Right atrium auricular region (tissue), 2 donors: ENCODE results near the gene RIPK3. TPM values are rescaled to one million over a fixed set of nuclear protein-coding genes. Genes with fewer than 3 reads are reported as not detected.

Source experiments
- DNase-seq: peaks from one replicate; pipeline ENCODE4 v3.0.0-alpha.2; 2019; ENCODE audit warnings: low spot score
- H3K27ac ChIP-seq, 2 donors: fragments of 200-600 bp; sonication (generic); 1 replicate in 1 of 2; 2 replicates in 1 of 2; pipeline ENCODE4 v1.5.1; 2016 to 2019
- H3K27me3 ChIP-seq, 2 donors: fragments of 200-600 bp; sonication (generic); one replicate each; pipeline versions ENCODE4 v1.5.1 to v1.6.0; 2017 to 2019
- H3K36me3 ChIP-seq: fragments of 200-600 bp; sonication (generic); one replicate; pipeline ENCODE4 v1.5.1; 2016
- H3K4me1 ChIP-seq, 2 donors: fragments of 200-600 bp; sonication (generic); one replicate each; pipeline versions ENCODE4 v1.5.1 to v1.6.0; 2017 to 2019
- H3K4me3 ChIP-seq, 2 donors: fragments of 200-600 bp; sonication (generic); 1 replicate in 1 of 2; 2 replicates in 1 of 2; pipeline ENCODE4 v1.5.1; 2017 to 2019; ENCODE audit warnings: mild to moderate bottlenecking in 1 of 2, moderate library complexity in 1 of 2
- H3K9me3 ChIP-seq, 2 donors: fragments of 200-600 bp; sonication (generic); one replicate each; pipeline ENCODE4 v1.5.1; 2019
- CTCF ChIP-seq, 2 donors: fragments of 200-600 bp; sonication (generic); IDR thresholded peaks; one replicate each; pipeline ENCODE4 v1.5.1; 2019; ENCODE audit warnings: antibody characterized with exemption in 2 of 2
- total RNA-seq, 2 donors: library from RNA; depleted of rRNA; stranded (reverse); fragments of >200 nt; gene quantifications; one replicate each; pipeline ENCODE4 v1.1.0, GENCODE V29; 2016

Gene RIPK3
- total RNA-seq, 2 donors from 2014 or later = 1.9 to 3.8 TPM

DNA sequence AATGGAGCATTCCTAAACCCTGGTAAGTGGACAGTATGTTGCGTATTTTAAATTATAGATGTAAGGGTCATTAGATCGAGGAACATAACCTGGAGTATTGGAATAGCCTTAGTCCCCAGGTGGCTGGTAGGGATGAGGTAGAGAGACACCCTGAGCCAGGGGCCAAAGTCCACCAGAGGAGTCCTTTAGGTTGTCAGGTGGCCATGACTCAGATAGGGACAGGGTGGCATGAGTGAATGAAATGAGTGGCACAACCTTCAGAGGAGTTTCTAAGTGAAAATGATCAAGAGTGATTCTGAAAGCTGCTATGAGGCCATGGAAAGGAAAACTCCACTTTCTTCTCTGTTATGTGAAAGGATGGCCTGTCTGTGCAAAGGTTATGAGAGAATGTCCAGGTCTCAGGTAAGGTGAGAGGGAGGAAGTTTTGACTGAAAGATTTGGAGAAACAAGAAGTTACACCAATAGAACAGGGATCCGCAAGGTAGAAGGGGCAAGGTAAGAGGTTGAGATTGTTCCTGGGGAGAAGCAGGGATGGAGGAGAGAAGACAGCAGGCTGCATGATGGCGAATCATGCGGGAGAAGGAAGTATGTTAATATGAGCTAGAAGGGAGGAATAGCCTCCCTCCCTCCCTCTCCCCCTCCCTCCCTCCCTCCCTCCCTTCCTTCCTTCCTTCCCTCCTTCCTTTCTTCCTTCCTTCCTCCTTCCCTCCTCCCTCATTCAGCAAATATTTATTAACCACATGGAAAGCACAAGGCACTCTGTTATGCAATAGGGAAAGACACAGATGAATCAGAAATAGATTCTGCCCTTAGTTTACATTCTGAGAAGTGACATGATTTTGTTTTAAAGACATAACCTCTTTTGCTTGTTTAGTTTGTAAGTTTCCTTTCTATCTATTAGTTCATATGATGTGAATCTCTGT is 14.0 kb upstream of the RIPK3 start:
- Histone ChIP-seq H3K27me3 (no peaks in the 10 kb centered on the region), H3K9me3 (no peaks in the 10 kb centered on the region), H3K4me3 (no peak overlapping the region), H3K36me3 (no peaks in the 10 kb centered on the region), H3K4me1 (no peaks in the 10 kb centered on the region), H3K27ac (no peak overlapping the region)
- DNase-seq = no peak
- no peak for TF ChIP-seq CTCF (IDR thresholded peaks at IDR 0.05)

DNA sequence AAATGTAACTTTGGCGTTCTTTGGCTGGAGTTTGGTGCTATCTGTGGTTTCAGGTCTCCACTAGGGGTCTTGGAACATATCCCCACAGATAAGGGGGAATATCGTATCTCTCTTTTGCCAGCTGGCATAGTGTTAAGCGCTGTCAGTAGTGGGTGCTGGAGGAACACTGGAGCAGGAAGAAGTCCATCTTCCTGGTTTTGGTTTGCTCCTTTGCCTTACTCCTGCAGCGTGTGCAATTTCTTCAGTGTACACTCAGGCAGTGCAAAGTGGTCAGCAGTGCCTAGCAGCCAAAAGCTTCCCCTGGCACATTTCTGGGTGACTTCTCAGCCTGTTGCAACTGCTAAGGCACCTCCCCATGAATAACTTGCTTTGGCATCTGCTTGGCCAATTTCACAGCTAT is 11.7 kb upstream of the RIPK3 start:
- DNase-seq = no peak
- Histone ChIP-seq H3K27me3 (no peaks in the 10 kb centered on the region), H3K27ac (no peak overlapping the region), H3K4me3 (no peak overlapping the region), H3K9me3 (no peaks in the 10 kb centered on the region), H3K36me3 (no peaks in the 10 kb centered on the region), H3K4me1 (no peaks in the 10 kb centered on the region)
- peak in 1 of 2 donors; percentile 15 for TF ChIP-seq CTCF (IDR thresholded peaks at IDR 0.05)

- Histone ChIP-seq H3K36me3 (no peaks in the 10 kb centered on the region), H3K27ac (no peak overlapping the region), H3K4me1 (no peaks in the 10 kb centered on the region), H3K4me3 (no peak overlapping the region), H3K9me3 (no peaks in the 10 kb centered on the region), H3K27me3 (no peaks in the 10 kb centered on the region)
- TF ChIP-seq CTCF (IDR thresholded peaks at IDR 0.05) = no peak
- DNase-seq = no peak
These were observed 10.0 kb upstream of the RIPK3 start for GRCh38 chr14:24349742-24350141.

- no peak for DNase-seq
- no peak for TF ChIP-seq CTCF (IDR thresholded peaks at IDR 0.05)
- Histone ChIP-seq H3K27me3 (no peaks in the 10 kb centered on the region), H3K9me3 (no peaks in the 10 kb centered on the region), H3K27ac (no peak overlapping the region), H3K4me3 (no peak overlapping the region), H3K36me3 (no peaks in the 10 kb centered on the region), H3K4me1 (no peaks in the 10 kb centered on the region)
These were observed 8.4 kb upstream of the RIPK3 start for GRCh38 chr14:24348186-24348585.

DNA sequence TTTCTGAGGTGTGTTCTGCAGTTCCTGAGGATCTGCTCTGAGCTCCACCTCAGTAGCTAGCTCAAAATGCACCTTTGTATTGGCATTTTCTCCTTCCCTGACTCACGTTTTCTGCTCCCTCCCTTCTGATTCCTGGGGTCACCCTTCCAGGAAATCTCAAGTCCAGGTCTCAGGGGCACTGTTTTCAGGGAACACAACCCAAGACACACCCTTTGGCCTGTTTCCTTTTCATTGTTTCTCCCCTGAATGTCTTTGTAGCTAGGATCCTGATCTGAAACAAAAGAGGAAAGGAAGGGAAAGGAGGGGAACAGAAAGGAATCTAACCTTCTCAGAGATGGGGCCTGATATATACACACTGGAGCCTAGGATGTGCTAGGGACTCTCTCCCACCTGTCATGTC is 7.3 kb upstream of the RIPK3 start:
- Histone ChIP-seq H3K4me3 (no peak overlapping the region), H3K27ac (peak overlapping the region in 1 of 2 donors; percentile 0), H3K9me3 (no peaks in the 10 kb centered on the region), H3K27me3 (no peaks in the 10 kb centered on the region), H3K4me1 (no peaks in the 10 kb centered on the region), H3K36me3 (no peaks in the 10 kb centered on the region)
- DNase-seq = no peak
- TF ChIP-seq CTCF (IDR thresholded peaks at IDR 0.05) = no peak
